Occipital lobe (tissue), 2 donors: Measurements from ENCODE around the gene SAMD4A. TPM values are rescaled to one million over a fixed set of nuclear protein-coding genes. Genes with fewer than 3 reads are reported as not detected.

Experiments used
- DNase-seq: peaks from one replicate; lab custom pipeline; 2025; lab: John Stamatoyannopoulos, UW
- total RNA-seq: library from RNA; depleted of rRNA; stranded (reverse); fragments of >200 nt; gene quantifications from one replicate; pipeline ENCODE4 v1.2.3, GENCODE V29; 2014

SAMD4A gene
- total RNA-seq, 1 donor from 2014 or later: 17.3 TPM

- no peak for DNase-seq
Measured at GRCh38 chr14:54781080-54781479, 214.2 kb downstream of the SAMD4A start.

DNA sequence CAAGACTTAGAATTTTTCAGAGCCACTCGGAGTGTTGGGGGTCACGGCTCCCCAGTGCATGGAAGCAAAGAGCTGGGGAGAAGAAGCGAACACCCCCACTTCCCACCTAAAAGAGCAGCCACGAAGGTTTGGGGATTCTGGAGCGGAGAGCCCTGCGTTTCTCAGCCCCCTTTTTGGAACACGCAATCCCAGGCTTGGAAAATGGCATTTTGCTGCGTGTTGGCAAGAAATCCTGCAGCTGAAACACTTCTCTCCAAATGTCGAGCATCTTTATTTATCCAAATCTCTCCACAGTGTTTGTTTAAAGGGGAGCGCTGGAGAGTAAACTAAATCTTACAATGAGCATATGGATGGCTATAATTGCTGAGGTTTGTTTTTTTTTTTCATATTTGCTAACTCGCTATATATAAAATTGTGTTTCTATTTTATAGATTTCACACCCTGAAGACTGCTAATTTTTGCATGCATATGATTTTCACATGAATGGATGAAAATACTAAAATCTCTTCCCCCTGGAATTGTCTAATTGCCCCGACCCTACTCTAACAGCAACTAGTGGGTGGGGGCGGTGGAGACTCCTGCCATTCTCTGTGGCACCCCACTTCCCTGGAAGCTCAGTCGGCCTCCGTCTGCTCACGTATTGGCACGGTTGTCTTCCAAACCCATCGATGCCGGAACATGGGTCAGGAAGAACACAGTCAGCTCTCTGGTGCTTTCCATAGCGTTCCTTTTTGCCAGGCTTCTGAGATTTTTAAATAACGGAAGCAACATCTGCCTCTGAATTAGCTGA lies 215.2 kb downstream of the SAMD4A start:
- no peak for DNase-seq

- DNase-seq: no peak
Measured at GRCh38 chr14:54782751-54783659, 216.1 kb downstream of the SAMD4A start.

DNA sequence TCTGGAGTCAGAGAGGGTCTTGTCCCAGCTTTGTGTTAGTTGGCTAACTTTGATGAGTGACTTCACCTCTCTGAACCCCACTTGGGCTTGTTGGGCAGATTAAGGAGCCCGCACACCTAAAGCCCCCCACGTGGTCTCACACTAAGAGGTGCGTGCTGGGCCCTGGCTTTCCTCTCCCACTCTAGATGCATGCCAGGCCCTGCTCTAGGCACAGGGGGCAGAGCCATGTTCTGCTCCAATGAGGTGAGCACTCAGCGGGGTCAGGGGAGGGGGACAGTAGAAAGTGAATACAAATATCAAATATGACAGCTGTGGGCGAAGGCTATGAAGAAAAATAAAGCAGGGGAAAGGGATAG lies 216.7 kb downstream of the SAMD4A start:
- DNase-seq: no peak

- no peak for DNase-seq
Measured at GRCh38 chr14:54784060-54784459, 217.1 kb downstream of the SAMD4A start.

DNA sequence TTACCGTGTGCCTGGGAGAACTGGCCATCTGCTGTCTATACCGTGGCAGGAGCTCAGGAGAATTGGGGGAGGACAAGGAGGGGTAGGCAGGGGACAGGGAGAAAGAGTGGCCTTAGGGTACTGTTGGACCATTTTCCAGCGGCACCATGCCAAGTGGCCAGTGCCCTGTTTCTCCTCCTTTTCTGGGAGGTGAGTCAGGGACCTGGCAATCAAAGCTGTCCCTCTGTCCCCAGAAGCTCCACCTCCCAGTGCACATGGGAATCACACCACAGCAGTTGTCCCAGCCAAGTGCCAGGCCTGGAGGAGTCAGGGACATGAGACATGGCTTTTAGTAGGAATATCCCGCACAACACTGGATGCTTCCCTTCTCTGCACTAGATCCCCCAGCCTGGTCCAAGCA lies 217.7 kb downstream of the SAMD4A start:
- no peak for DNase-seq

DNA sequence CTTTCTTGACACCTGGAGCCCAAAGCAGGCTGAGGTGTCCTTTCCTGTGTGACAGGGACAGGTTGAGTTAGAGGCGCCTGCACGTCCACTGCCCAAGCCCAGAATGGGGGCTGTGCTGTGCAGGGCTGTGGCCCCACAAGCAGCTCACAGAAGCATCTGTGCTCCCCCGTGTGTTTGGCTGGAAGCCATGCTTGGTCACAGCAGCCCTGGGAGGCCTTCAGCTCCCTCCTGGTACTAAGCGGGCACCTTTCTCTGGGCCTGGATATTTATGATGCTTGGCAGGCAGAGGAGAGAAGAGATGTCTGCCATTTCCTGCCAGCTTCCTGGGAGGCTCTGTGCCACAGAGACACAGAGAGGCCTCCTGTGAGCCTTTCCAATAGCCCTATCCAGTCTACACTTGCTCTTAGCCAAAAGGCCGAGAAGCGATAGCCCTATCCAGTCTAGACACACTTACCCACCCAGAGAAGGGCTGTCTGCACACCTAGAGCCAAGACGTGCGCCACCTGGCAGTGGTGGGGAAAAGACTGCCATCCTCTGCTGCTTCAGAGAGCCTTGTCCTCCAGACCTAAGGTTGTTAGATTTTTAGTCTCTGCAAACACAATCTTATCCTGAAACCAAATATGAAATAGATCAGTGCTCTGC lies 218.3 kb downstream of the SAMD4A start:
- no peak for DNase-seq

GRCh38 chr14:54785778-54786770 lies 219.1 kb downstream of the SAMD4A start:
- no peak for DNase-seq

DNA sequence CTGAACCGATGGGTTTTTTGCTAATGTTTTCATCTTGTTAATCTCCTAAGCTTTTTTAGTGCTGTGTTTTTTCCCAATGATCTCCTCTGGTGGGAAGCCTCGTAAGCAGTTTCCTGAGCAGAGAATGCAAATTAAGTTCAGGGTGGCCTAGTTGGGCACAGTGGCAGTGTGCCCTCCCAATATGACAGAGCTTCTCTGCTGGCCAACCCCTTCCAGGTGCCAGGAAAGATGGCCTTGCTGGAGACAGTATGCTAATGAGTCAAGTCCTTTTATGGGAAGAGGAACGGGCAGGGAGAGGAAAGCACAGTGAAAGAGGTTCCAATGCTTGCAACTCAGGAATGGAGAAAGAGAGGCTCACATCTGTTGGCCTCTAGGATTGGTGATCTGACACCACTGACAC lies 219.9 kb downstream of the SAMD4A start:
- DNase-seq: no peak

DNA sequence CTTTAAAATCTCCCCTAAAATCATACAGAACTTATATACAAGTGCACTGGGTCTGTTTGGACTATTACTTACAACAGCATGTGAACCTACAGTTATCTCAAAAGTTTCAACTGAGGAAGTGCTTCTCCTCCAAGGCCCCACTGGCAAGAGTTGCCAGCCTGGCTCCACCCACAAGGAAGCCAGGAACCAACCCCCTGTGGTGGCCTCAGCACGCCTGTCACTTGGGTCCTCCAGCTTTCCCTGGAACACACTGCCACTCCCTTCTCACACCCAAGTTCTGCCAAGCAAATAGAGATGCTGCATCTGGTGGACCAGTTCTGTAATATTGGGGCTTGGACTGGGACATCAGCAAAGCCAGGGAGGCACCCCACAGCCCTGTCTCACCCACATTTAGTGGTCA lies 220.3 kb downstream of the SAMD4A start:
- DNase-seq: no peak

- DNase-seq: no peak
Measured at GRCh38 chr14:54788701-54789100, 221.8 kb downstream of the SAMD4A start.

GRCh38 chr14:54789166-54789565 lies 222.2 kb downstream of the SAMD4A start:
- no peak for DNase-seq

DNA sequence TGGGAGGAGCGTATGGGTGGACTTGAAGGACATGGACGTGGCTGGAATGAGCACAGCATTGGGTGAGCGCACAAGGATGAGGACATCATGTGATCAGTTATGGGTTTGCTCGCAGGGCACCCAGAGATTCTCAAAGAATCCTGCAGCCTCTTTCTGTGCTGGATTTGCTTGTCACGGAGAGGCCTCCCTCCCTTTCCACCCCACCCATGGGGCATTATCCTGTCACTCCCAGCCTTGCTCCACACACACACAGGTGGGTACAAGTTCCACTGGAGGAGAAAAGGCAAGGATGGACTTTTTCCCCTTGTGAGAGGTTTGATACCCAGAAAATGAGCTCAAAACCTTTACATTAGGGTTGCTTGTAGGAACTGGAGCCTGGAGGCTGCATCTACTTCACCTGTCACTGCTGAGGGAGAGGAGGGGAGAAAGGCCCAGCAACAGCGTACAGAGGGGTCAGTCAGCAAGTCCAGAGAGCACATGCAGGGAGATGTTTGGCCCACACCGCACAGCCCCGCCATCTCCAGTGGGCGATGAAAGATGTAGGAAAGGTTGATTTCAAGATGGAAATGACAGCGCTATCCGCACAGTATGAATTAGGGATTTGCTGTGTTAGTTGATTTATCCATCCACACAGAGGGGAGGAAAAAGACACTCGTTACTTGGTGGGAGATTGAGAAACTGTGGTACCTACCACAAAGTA lies 223.0 kb downstream of the SAMD4A start:
- no peak for DNase-seq

GRCh38 chr14:54791001-54791400 lies 224.1 kb downstream of the SAMD4A start:
- DNase-seq: no peak

GRCh38 chr14:54792288-54792687 lies 225.4 kb downstream of the SAMD4A start:
- DNase-seq: no peak

DNA sequence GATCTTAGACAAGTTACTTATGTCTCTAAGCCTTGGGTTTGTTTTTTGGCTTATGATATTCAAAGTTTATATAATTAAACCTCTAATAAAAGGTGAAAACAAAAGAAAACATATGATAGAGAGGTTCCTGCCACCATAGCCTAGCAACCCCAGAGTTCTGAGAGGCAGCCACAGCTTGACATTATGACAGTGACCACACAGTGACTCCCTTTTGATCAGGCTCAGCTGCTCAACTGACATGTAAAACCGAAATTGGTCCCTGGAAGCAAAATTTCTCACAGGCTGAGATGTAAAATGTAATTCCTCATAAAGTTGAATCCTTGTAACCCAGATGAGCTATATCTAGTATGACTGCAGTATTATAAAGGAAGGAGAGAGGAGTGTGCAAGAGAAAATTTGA lies 227.2 kb downstream of the SAMD4A start:
- no peak for DNase-seq

DNA sequence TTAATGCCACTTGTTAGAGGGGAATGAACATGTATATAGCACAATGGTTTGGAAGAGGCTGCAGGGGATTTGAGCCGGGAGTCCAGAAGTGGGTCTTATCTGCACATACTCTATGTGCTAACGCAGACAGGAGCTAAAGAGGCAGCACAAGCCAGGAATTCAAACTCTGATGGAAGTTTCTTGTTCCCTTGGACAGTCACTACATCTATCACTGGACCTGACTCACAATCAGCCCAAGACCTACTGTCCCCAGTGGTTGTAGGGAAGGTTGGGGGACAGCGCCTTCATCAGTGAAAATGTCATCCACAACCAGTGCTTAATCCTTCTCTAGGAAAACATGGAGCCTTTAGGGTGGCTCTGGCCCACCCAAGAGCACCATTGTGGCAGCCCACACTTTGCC lies 227.9 kb downstream of the SAMD4A start:
- no peak for DNase-seq

DNA sequence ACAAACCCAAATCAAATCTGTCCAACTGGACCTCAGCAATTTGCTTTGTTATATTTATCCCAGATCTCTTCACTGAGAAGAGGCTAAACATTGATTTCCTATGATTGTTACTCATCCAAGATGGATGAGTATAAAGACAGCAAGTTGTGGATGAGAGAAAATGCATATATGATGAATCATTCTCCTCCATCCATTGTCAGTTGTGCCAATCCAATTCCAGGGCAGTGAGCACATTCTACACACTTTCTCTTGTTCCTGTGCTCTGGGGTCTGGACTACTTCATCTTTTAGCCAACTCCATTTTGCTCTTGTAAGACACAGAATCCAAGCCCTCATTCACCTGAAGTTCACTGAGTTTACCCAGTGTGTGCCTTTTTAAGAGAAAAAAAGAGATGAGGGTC lies 230.0 kb downstream of the SAMD4A start:
- no peak for DNase-seq

GRCh38 chr14:54797556-54797955 lies 230.6 kb downstream of the SAMD4A start:
- no peak for DNase-seq

GRCh38 chr14:54797986-54798385 lies 231.1 kb downstream of the SAMD4A start:
- no peak for DNase-seq
